ENCODE data around the gene BORCS6. TPM values are rescaled to one million over a fixed set of nuclear protein-coding genes. Genes with fewer than 3 reads are reported as not detected.

The BORCS6 gene
- total RNA-seq, 4 donors from 2014 or later = 8.8 to 16.5 (median 13.4) TPM

- Histone ChIP-seq H3K9me3 (no peaks in the 10 kb centered on the region), H3K27ac (peak overlapping the region; percentile 96 to 99 (median 98)), H3K36me3 (no peaks in the 10 kb centered on the region), H3K27me3 (no peaks in the 10 kb centered on the region), H3K4me3 (peak overlapping the region; percentile 56 to 97 (median 86)), H3K4me1 (peaks cover 11 to 70% (median 29%) of the 10 kb centered on the region in 3 donors)
- intact Hi-C loops (cut with DNase I) = no loop called here
- DNase-seq = no peak
- WGBS, 2 donors = 0 to 1% methylated on average over 18 to 25 of the region's 25 CpGs
- TF ChIP-seq CTCF (IDR thresholded peaks at IDR 0.05) = peak in 1 of 6 experiments; percentile 18
- peak in 1 of 4 donors; percentile 8 for TF ChIP-seq POLR2A (IDR thresholded peaks at IDR 0.05)
These were observed 2.3 kb downstream of the BORCS6 start for GRCh38 chr17:8187517-8188262.

- Histone ChIP-seq H3K4me3 (peak overlapping the region; percentile 56 to 97 (median 86)), H3K27me3 (no peaks in the 10 kb centered on the region), H3K36me3 (no peaks in the 10 kb centered on the region), H3K4me1 (peaks cover 9 to 62% (median 25%) of the 10 kb centered on the region in 3 donors), H3K27ac (peak overlapping the region; percentile 96 to 99 (median 98)), H3K9me3 (no peaks in the 10 kb centered on the region)
- intact Hi-C loops (cut with DNase I) = no loop called here
- WGBS, 2 donors = 0 to 1% methylated on average over 28 to 32 of the region's 32 CpGs
- no peak for TF ChIP-seq POLR2A (IDR thresholded peaks at IDR 0.05)
- peak in 3 of 6 experiments; percentile 6 to 43 (median 37) for TF ChIP-seq CTCF (IDR thresholded peaks at IDR 0.05)
- no peak for DNase-seq
These were observed 3.0 kb downstream of the BORCS6 start for GRCh38 chr17:8186787-8187516.

- 0 to 1% methylated on average over 12 to 22 of the region's 23 CpGs for WGBS, 2 donors
- H3K4me1 ChIP-seq = peaks cover 9 to 57% (median 20%) of the 10 kb centered on the region in 3 donors
- TF ChIP-seq CTCF (IDR thresholded peaks at IDR 0.05) (peak in 2 of 6 experiments; percentile 18 to 38), POLR2A (IDR thresholded peaks at IDR 0.05) (no peak)
These were observed 3.6 kb downstream of the BORCS6 start for GRCh38 chr17:8186446-8186786.

GRCh38 chr17:8185582-8186445, 4.2 kb downstream of the BORCS6 start:
- Histone ChIP-seq H3K27me3 (no peaks in the 10 kb centered on the region), H3K27ac (peak overlapping the region; percentile 96 to 99 (median 98)), H3K4me1 (peaks cover 9 to 51% (median 19%) of the 10 kb centered on the region in 3 donors), H3K9me3 (no peaks in the 10 kb centered on the region), H3K36me3 (no peaks in the 10 kb centered on the region), H3K4me3 (peak overlapping the region; percentile 56 to 97 (median 86))
- DNase-seq = no peak
- WGBS, 2 donors = 0 to 1% methylated on average over 17 to 28 of the region's 44 CpGs
- TF ChIP-seq CTCF (IDR thresholded peaks at IDR 0.05) (no peak), POLR2A (IDR thresholded peaks at IDR 0.05) (no peak)
- intact Hi-C loops (cut with DNase I) = no loop called here

More at GRCh38 chr17:8186446-8186786, 3.6 kb downstream of the BORCS6 start:
- no peaks in the 10 kb centered on the region for H3K9me3 ChIP-seq
- peak overlapping the region; percentile 96 to 99 (median 98) for H3K27ac ChIP-seq
- no peak for DNase-seq
- intact Hi-C loops (cut with DNase I) = no loop called here
- peak overlapping the region; percentile 56 to 97 (median 86) for H3K4me3 ChIP-seq
- no peaks in the 10 kb centered on the region for H3K27me3 ChIP-seq
- no peaks in the 10 kb centered on the region for H3K36me3 ChIP-seq

Data from esophagus squamous epithelium (tissue), 5 donors.